HCT116 (cell line): Measurements from ENCODE around the gene WDPCP.

Experiments
- ATF3 ChIP-seq: IDR thresholded peaks from 2 replicates; pipeline ENCODE4 v1.6.1; 2012
- CTCF ChIP-seq, 3 experiments: fragments of 200-600 bp in 1 of 3; sonication (generic) in 1 of 3; IDR thresholded peaks in 2 of 3; conservative IDR thresholded peaks in 1 of 3; 2 replicates each; pipeline ENCODE4 v1.5.1; 2012 to 2017; ENCODE audit warnings: low read depth in 2 of 3, low read length in 2 of 3, antibody characterized with exemption in 1 of 3, borderline replicate concordance in 1 of 3, control low read depth in 1 of 3, mild to moderate bottlenecking in 1 of 3, mixed read lengths in 1 of 3, mixed run types in 1 of 3, moderate library complexity in 1 of 3; ENCODE audit not compliant: insufficient read depth in 1 of 3
- EZH2 ChIP-seq: fragments of 200-600 bp; sonication (generic); IDR thresholded peaks from 2 replicates; pipeline ENCODE4 v1.6.1; 2017; ENCODE audit warnings: antibody characterized with exemption, mixed run types
- EZH2phosphoT487 ChIP-seq: fragments of 200-600 bp; IDR thresholded peaks from 2 replicates; pipeline ENCODE4 v1.6.1; 2018; ENCODE audit warnings: antibody characterized with exemption, borderline replicate concordance
- JUND ChIP-seq: IDR thresholded peaks from 2 replicates; pipeline ENCODE4 v1.6.1; 2012
- POLR2A ChIP-seq: IDR thresholded peaks from 2 replicates; pipeline ENCODE4 v1.7.0; 2011; ENCODE audit warnings: borderline replicate concordance; ENCODE audit not compliant: insufficient read depth, insufficient read length; ENCODE audit errors: extremely low read depth
- POLR2AphosphoS5 ChIP-seq: IDR thresholded peaks from 2 replicates; pipeline ENCODE4 v1.6.1; 2011; ENCODE audit warnings: mild to moderate bottlenecking, low read depth, low read length, moderate library complexity
- REST ChIP-seq: IDR thresholded peaks from 2 replicates; pipeline ENCODE4 v1.6.1; 2012; ENCODE audit warnings: low read depth
- SIN3A ChIP-seq: IDR thresholded peaks from 2 replicates; pipeline ENCODE4 v1.6.1; 2012; ENCODE audit warnings: low read depth
- ZFX ChIP-seq: fragments of 450-650 bp; IDR thresholded peaks from 2 replicates; pipeline ENCODE4 v1.6.1; 2017
- ZNF274 ChIP-seq: fragments of 200-500 bp; sonication (Bioruptor generic); IDR thresholded peaks from 2 replicates; pipeline ENCODE4 v1.6.1; 2014; ENCODE audit warnings: mild to moderate bottlenecking, low read depth, low read length, inconsistent platforms

- TF ChIP-seq CTCF (IDR thresholded peaks at IDR 0.05 in 2 of 3, conservative IDR thresholded peaks at IDR 0.05 in 1 of 3; ENCODE audit: borderline replicate concordance in 1 of 3, insufficient read depth in 1 of 3, low read depth in 2 of 3, low read length in 2 of 3) (no peak), ZNF274 (no peak), SIN3A (no peak), POLR2A (no peak), EZH2 (no peak), EZH2phosphoT487 (no peak), JUND (no peak), POLR2AphosphoS5 (no peak), ZFX (no peak), ATF3 (no peak), REST (no peak)
Measured at GRCh38 chr2:63379451-63379850, 208.8 kb downstream of the WDPCP start.
